Measurements from ENCODE around the gene RPL18A.

Gene RPL18A

GRCh38 chr19:17866312-17866963, 6.7 kb downstream of the RPL18A start:
- FAIRE-seq (no peak), DNase-seq (ENCODE audit: insufficient read length, low spot score) (no peak)
- TF ChIP-seq TAF1 (IDR thresholded peaks at IDR 0.05; ENCODE audit: low read depth, low read length) (no peak), POLR2AphosphoS5 (IDR thresholded peaks at IDR 0.05; ENCODE audit: low read depth, low read length) (0 out of 2 replicates have a peak, but pooled peaks have one; percentile 11)

- FAIRE-seq, result no peak
- TF ChIP-seq POU2F2 (IDR thresholded peaks at IDR 0.05; ENCODE audit: low read depth, low read length), result no peak
- TF ChIP-seq TAF1 (IDR thresholded peaks at IDR 0.05; ENCODE audit: low read depth, low read length), result no peak
- no peak for TF ChIP-seq POLR2AphosphoS5 (IDR thresholded peaks at IDR 0.05; ENCODE audit: low read depth, low read length)
- no peak for TF ChIP-seq PAX5 (IDR thresholded peaks at IDR 0.05; ENCODE audit: insufficient read depth, low read length, severe bottlenecking)
- TF ChIP-seq POLR2A (IDR thresholded peaks at IDR 0.05; ENCODE audit: low read depth, low read length), result no peak
- no peak for TF ChIP-seq SPI1 (IDR thresholded peaks at IDR 0.05; ENCODE audit: low read depth, low read length)
These were observed 7.3 kb downstream of the RPL18A start for GRCh38 chr19:17866964-17867486.

GRCh38 chr19:17868669-17869068, 9.0 kb downstream of the RPL18A start:
- FAIRE-seq (no peak), DNase-seq (ENCODE audit: insufficient read length, low spot score) (no peak)
- no peak for TF ChIP-seq POLR2AphosphoS5 (IDR thresholded peaks at IDR 0.05; ENCODE audit: low read depth, low read length)
- no peak for TF ChIP-seq SPI1 (IDR thresholded peaks at IDR 0.05; ENCODE audit: low read depth, low read length)
- no peak for TF ChIP-seq POLR2A (IDR thresholded peaks at IDR 0.05; ENCODE audit: low read depth, low read length)
- no peak for TF ChIP-seq POU2F2 (IDR thresholded peaks at IDR 0.05; ENCODE audit: low read depth, low read length)
- no peak for TF ChIP-seq TAF1 (IDR thresholded peaks at IDR 0.05; ENCODE audit: low read depth, low read length)
- no peak for TF ChIP-seq PAX5 (IDR thresholded peaks at IDR 0.05; ENCODE audit: insufficient read depth, low read length, severe bottlenecking)

More at GRCh38 chr19:17866964-17867486, 7.3 kb downstream of the RPL18A start:
- DNase-seq (ENCODE audit: insufficient read length, low spot score), result no peak

GRCh38 chr19:17869114-17869608, 9.5 kb downstream of the RPL18A start:
- DNase-seq (ENCODE audit: insufficient read length, low spot score) (no peak), FAIRE-seq (no peak)
- no peak for TF ChIP-seq POLR2A (IDR thresholded peaks at IDR 0.05; ENCODE audit: low read depth, low read length)
- TF ChIP-seq POLR2AphosphoS5 (IDR thresholded peaks at IDR 0.05; ENCODE audit: low read depth, low read length), result no peak
- TF ChIP-seq POU2F2 (IDR thresholded peaks at IDR 0.05; ENCODE audit: low read depth, low read length), result no peak
- no peak for TF ChIP-seq TAF1 (IDR thresholded peaks at IDR 0.05; ENCODE audit: low read depth, low read length)
- TF ChIP-seq SPI1 (IDR thresholded peaks at IDR 0.05; ENCODE audit: low read depth, low read length), result no peak
- TF ChIP-seq PAX5 (IDR thresholded peaks at IDR 0.05; ENCODE audit: insufficient read depth, low read length, severe bottlenecking), result no peak

- FAIRE-seq (no peak), DNase-seq (ENCODE audit: insufficient read length, low spot score) (no peak)
- TF ChIP-seq TAF1 (IDR thresholded peaks at IDR 0.05; ENCODE audit: low read depth, low read length) (no peak), POU2F2 (IDR thresholded peaks at IDR 0.05; ENCODE audit: low read depth, low read length) (no peak), POLR2A (IDR thresholded peaks at IDR 0.05; ENCODE audit: low read depth, low read length) (no peak), SPI1 (IDR thresholded peaks at IDR 0.05; ENCODE audit: low read depth, low read length) (no peak), PAX5 (IDR thresholded peaks at IDR 0.05; ENCODE audit: insufficient read depth, low read length, severe bottlenecking) (no peak), POLR2AphosphoS5 (IDR thresholded peaks at IDR 0.05; ENCODE audit: low read depth, low read length) (no peak)
These were observed 11.5 kb downstream of the RPL18A start for GRCh38 chr19:17871032-17871877.

GRCh38 chr19:17871878-17872250, 12.2 kb downstream of the RPL18A start, which contains the start of gene SLC5A5:
SLC5A5 (plus strand) TSS chr19:17871945; CDS start chr19:17872320, 375 bp downstream.
- FAIRE-seq, result no peak
- no peak for DNase-seq (ENCODE audit: insufficient read length, low spot score)

GRCh38 chr19:17872251-17873001, 12.7 kb downstream of the RPL18A start:
- FAIRE-seq, result no peak
- no peak for DNase-seq (ENCODE audit: insufficient read length, low spot score)

More at GRCh38 chr19:17871878-17872250, 12.2 kb downstream of the RPL18A start, which contains the start of gene SLC5A5:
- TF ChIP-seq TAF1 (IDR thresholded peaks at IDR 0.05; ENCODE audit: low read depth, low read length) (no peak), POU2F2 (IDR thresholded peaks at IDR 0.05; ENCODE audit: low read depth, low read length) (no peak), PAX5 (IDR thresholded peaks at IDR 0.05; ENCODE audit: insufficient read depth, low read length, severe bottlenecking) (no peak), SPI1 (IDR thresholded peaks at IDR 0.05; ENCODE audit: low read depth, low read length) (no peak), POLR2A (IDR thresholded peaks at IDR 0.05; ENCODE audit: low read depth, low read length) (no peak), POLR2AphosphoS5 (IDR thresholded peaks at IDR 0.05; ENCODE audit: low read depth, low read length) (no peak)

More at GRCh38 chr19:17872251-17873001, 12.7 kb downstream of the RPL18A start:
- TF ChIP-seq PAX5 (IDR thresholded peaks at IDR 0.05; ENCODE audit: insufficient read depth, low read length, severe bottlenecking) (no peak), SPI1 (IDR thresholded peaks at IDR 0.05; ENCODE audit: low read depth, low read length) (no peak), TAF1 (IDR thresholded peaks at IDR 0.05; ENCODE audit: low read depth, low read length) (no peak), POLR2AphosphoS5 (IDR thresholded peaks at IDR 0.05; ENCODE audit: low read depth, low read length) (no peak), POLR2A (IDR thresholded peaks at IDR 0.05; ENCODE audit: low read depth, low read length) (no peak), POU2F2 (IDR thresholded peaks at IDR 0.05; ENCODE audit: low read depth, low read length) (no peak)
